ENCODE results near the gene BIRC6.
"Not testable (repeated sequence)": the region's sequence is repeated elsewhere in the genome, so short reads cannot be mapped to it uniquely, and the experiment has no call there.

BIRC6 gene

DNA sequence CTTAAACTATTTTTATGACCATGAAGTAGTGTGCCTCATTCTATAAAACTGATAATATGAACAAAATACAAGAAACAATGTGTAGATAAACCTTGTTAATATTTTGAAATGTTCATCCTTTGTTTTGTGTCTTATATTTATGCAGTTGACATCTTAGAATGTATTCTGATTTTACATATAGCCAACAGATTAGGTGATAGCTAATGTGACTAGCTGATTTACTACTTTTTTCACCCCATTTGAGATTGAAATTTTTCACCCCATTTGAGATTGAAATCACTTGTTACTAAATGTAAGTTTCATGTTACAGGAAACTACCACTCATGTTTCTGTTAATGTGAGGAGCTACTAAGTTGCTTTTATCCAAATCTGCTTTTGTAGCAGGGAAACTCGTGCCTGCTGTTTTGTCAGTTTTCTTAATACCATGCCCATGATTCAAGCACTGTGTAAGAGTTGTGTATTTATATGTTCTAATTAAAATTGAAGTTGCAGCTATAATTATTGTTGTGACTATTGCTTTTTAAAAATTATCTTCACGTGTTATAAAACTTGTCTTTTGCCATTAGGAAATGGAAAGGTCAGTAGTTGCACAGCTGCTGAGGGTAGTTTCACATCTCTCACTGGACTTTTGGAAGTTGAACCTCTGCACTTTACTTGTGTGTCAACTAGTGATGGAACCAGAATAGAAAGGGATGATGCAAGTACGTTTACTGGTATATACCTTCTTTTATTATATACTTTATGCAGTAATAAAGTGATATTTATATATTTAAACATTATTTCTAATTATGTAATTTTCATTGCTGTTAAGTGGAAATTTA is 96.6 kb downstream of the BIRC6 start:
- DNase-seq, result no peak

DNA sequence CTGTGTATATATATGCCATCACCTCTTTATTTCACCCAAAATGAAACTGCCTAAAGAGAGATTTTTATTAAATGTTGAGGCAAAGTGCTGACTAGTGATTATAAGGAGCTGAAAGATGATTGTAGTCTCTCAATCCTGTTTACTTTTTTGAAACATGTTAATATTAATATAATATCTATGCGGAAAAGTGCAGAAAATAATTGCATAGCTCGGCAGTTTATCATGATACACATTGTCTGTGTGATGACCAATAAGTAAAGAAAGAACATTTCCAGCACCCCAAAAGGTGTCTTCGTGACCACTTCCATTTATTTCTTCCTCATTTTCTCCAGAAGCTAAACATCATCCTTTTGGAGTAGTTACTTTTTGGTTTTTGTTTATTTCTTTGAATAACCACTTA is 99.0 kb downstream of the BIRC6 start:
- no peak for DNase-seq

- DNase-seq, result no peak
Measured at GRCh38 chr2:32456808-32457207, 100.0 kb downstream of the BIRC6 start.

DNA sequence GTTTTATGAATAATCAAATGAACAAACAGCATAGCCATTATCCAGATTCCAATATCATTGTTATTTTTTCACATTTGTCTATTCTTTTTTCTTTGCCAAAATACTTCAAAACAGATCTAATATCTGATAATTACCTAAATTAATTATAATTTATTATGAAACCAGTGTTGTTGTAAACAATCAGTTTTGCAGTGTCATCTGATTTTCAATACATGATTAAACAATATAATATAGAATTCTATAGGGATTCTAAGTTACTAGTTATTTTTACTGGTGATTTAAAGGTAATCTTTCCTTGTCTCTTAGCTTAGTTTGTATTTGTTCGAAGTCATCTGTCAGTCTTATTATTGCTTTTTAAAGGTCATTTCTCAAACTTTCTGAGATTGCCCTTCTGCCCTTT is 101.0 kb downstream of the BIRC6 start:
- no peak for DNase-seq

GRCh38 chr2:32460861-32461260 is 104.0 kb downstream of the BIRC6 start:
- not testable (repeated sequence) for DNase-seq

DNA sequence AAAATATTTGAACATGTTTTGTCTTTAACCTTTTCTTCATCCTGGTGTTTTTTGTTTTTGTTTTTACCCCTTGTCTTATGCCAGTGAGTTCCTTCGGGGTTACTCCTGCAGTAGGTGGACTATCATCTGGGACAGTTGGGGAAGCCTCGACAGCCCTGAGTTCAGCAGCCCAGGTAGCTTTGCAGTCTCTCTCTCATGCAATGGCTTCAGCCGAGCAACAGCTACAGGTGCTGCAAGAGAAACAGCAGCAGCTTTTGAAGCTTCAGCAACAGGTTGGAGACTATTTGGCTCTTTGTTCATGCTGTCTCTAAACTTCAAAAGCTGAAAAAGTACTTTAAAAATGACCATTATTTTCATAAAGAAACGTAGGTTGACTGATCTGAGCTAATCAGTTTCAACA is 106.3 kb downstream of the BIRC6 start:
- DNase-seq, result no peak

- DNase-seq, result no peak
Measured at GRCh38 chr2:32464431-32464830, 107.6 kb downstream of the BIRC6 start.

- no peak for DNase-seq
Measured at GRCh38 chr2:32472605-32473004, 115.8 kb downstream of the BIRC6 start.

- no peak for DNase-seq
Measured at GRCh38 chr2:32474381-32474780, 117.6 kb downstream of the BIRC6 start.

DNA sequence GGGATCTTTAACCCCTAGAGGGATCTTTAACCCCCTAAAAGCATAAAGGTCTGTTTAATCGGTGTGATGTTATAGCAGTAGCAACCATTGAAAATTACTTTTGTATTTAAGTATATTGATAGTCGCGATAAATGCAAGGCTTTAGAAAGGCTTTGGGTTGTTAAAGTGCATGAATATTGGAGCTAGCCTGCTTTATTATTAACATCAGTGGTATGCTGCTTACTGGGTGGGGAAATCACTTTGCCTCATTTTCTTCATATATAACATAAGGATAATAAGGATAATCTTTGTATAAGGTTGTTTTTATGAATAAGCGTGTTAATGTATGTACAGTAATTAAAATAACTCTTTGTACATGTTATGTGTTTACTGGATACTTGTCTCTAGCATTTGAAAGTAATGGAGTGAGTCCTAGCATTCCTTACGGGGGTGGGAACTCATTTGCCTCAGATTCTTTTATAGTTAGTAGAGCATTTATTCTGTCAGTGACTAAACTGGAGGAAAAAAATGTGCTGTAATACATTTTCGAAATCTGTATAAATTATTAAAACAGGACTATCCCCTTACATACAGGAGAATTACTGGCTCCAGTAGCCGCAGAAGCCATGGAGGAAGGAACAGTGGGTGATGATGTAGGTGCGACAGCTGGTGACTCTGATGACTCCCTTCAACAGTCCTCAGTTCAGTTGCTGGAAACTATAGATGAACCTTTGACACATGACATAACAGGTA is 122.2 kb downstream of the BIRC6 start:
- DNase-seq, result no peak

DNA sequence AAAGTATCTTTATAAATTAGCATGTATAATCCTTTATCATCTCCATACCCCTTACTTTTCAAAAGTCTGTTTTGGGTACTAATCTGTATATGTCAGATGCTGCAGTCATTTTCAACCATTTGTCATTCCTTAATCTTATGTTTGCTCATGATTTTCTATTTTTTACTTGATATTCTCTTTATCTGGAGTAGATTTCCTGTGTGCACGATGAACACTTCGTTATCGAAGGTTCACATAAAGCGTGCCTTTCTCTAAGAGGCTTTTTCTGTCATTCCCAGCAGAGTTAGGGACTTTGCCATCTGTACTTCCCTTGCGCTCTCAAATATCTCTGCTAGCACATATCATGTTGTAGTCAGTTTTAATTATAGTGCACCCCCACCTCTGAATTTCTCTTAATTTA is 123.2 kb downstream of the BIRC6 start:
- DNase-seq, result no peak

- DNase-seq, result no peak
Measured at GRCh38 chr2:32482471-32482870, 125.6 kb downstream of the BIRC6 start.

DNA sequence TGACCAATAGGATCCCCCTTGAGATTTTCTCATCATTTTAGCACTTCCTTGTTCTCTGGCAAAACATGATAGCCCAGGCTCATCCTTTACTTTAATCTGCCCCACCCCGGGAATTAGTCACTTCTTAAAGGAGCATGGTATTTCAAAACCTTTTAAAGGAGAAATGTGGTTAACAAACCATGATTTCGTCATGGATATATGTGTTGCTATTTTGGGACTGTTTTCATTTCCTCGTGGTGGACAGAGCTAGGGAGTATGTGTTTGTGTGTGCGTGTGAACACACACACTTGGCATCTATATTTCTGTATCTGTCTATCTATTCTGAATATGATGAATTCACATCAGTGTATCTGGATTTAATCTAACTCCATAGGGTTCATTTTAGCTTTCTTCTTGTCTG is 128.1 kb downstream of the BIRC6 start:
- DNase-seq, result no peak

DNA sequence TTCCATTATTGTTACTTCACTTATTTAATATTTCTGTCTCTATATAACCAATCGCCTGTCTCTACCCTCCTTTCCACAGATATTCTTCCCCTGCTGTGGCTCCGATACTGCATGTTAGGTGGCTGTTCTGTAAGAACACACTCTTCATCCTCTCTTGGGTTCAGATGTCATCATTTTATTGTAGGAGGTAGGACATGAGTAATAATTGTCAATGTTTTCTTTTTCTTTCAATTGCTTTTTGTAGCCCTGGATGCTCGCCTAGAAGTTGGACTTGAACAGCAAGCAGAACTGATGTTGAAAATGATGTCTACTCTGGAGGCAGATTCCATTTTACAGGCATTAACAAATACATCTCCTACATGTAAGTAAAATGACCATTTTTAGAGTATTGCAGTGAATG is 128.6 kb downstream of the BIRC6 start:
- DNase-seq, result no peak

DNA sequence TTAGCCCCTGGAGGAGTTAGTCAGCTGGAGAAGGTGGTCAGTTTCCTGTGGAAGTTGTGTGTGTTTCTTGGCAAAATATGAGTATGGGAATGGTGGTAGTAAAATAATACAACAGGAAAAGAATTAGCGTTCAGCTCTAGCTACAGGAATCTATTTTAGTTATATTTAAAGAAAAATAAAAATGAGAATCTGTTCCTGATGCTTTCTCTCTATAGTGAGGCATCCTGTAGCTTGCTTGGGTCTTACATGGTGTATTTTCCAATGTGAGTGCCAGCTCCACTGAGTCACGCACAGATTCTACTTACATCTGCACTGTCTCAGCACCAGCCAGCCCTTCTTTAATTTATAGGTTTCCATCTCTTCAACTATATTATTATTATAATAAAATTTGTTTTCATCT is 132.2 kb downstream of the BIRC6 start:
- DNase-seq, result no peak

DNA sequence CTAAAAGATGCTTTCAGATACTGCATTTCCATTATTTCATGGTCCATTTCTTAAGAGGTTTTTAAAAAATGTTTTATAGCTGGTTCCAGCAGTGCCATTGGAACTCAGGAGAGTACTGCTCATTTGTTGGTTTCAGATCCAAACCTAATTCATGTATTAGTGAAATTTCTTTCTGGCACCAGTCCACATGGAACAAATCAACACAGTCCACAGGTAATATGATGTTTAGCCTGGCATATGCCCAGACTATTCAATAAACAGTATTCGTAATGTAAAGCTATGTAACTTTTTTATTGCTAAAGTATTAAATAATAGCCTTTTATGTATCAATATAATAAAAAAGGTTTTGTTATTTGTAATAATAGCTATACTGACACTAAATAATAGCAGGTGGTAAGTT is 134.5 kb downstream of the BIRC6 start:
- DNase-seq, result no peak

DNA sequence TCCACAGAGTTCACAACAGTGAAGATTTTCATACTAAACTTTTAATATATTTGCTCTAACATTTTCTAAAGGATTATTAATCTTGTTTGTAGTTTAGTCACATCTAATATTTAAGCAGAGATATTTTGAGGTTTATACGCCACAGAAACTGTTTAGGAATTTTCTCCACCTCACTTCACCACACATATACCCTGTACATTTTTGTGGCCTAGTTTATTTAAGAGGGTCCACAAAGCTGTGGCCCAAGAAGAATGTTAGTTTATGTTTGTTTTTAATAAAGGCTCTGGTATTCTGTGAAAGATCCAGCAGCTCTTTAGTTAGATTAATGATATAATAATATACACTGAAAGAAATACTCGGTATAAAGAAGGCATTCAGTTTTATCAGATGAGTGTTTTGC is 138.3 kb downstream of the BIRC6 start:
- DNase-seq, result no peak

- DNase-seq, result no peak
Measured at GRCh38 chr2:32496662-32497061, 139.8 kb downstream of the BIRC6 start.

- DNase-seq, result no peak
Measured at GRCh38 chr2:32498306-32498705, 141.5 kb downstream of the BIRC6 start.

DNA sequence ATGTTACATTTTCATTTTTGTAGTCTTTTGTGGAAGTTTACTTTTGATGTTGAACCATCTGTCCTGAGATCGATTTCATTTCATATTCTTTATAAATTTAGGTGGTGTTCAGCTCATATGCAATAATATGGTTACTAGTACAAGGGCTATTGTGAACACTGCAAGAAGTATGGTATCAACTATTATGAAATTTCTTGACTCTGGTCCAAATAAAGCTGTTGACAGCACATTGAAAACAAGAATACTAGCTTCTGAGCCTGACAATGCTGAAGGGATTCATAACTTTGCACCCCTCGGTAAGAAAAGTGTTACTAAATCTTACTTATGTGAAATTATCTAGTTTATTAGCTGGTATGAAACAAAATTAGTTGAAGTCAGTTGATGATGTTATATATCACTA is 146.1 kb downstream of the BIRC6 start:
- no peak for DNase-seq

GRCh38 chr2:32504877-32505478 is 148.2 kb downstream of the BIRC6 start:
- DNase-seq, result no peak

- no peak for DNase-seq
Measured at GRCh38 chr2:32506446-32506845, 149.6 kb downstream of the BIRC6 start.

DNA sequence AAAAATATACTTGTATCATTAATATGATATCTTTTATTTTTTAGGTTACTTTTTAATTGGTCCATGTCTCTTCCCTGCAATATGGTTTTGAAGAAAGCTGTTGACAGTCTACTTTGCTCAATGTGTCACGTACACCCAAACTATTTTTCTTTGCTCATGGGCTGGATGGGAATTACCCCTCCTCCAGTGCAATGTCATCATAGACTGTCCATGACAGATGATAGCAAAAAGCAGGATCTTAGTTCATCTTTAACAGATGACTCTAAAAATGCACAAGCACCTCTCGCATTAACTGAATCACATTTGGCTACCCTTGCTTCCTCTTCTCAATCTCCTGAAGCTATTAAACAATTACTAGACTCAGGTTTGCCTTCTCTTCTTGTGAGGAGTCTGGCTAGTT is 158.1 kb downstream of the BIRC6 start:
- no peak for DNase-seq

DNA sequence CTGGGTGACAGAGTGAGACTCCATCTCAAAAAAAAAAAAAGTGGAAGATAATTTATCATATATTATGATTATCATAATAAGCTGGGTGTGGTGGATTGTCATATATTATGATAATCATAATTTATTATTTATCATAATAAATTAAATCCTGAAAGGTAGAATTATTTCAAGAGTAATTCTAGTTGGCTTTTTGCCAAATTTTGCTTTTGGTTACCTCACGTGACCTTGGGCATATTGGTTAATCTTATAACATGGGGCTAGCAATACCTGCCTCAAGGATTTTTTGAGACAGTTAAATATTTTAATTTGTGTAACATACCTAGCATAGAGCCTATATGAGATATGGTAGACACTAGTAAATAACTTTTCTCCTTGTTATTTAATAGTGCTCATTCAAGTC is 159.7 kb downstream of the BIRC6 start:
- DNase-seq, result no peak

Data from NCI-H1092 (cell line).